CD4-positive, alpha-beta memory T cell (primary cell): ENCODE results near the gene GAPDHS. TPM values are rescaled to one million over a fixed set of nuclear protein-coding genes. Genes with fewer than 3 reads are reported as not detected.

Source experiments
- CTCF ChIA-PET: fragments of 350-600 bp; sonication (Branson Sonifier 250); formaldehyde crosslinking; loops from one replicate; lab custom pipeline; 2021; ENCODE audit warnings: inconsistent platforms; ENCODE audit not compliant: partially characterized antibody; lab: Charles Lee
- POLR2A ChIA-PET: fragments of 350-600 bp; sonication (Branson Sonifier 250); formaldehyde crosslinking; loops from one replicate; lab custom pipeline; 2021; ENCODE audit not compliant: partially characterized antibody; lab: Charles Lee
- DNase-seq, 5 donors: peaks; one replicate each; pipeline versions ENCODE4 v3.0.0 to v3.0.0-alpha.2; 2020 to 2022; ENCODE audit warnings: mixed read lengths in 1 of 5
- H3K27ac ChIP-seq: one replicate; pipeline ENCODE4 v1.7.0; 2013; ENCODE audit warnings: low read depth, low read length
- H3K27me3 ChIP-seq: 2 replicates; pipeline ENCODE4 v1.7.0; 2013; ENCODE audit warnings: mild to moderate bottlenecking, low read length, moderate library complexity; ENCODE audit not compliant: insufficient read depth
- H3K36me3 ChIP-seq: 2 replicates; pipeline ENCODE4 v1.7.0; 2013; ENCODE audit warnings: mild to moderate bottlenecking, low read length, moderate library complexity; ENCODE audit not compliant: insufficient read depth
- H3K4me1 ChIP-seq: 2 replicates; pipeline ENCODE4 v1.7.0; 2013; ENCODE audit warnings: mild to moderate bottlenecking, low read length, moderate library complexity; ENCODE audit not compliant: insufficient read depth
- H3K4me3 ChIP-seq, 2 donors: one replicate each; pipeline ENCODE4 v1.7.0; 2013; ENCODE audit warnings: low read length in 2 of 2, mild to moderate bottlenecking in 1 of 2
- H3K9me3 ChIP-seq, 2 donors: one replicate each; pipeline ENCODE4 v1.7.0; 2013; ENCODE audit warnings: low read length in 2 of 2, control low read depth in 1 of 2; ENCODE audit not compliant: control insufficient read depth in 1 of 2
- H3K27ac Mint-ChIP-seq, 7 donors: one replicate each; pipeline ENCODE4 v1.8.0; 2020 to 2021; ENCODE audit warnings: mixed read lengths in 7 of 7, mild to moderate bottlenecking in 6 of 7, inconsistent platforms in 3 of 7, moderate library complexity in 3 of 7
- H3K27me3 Mint-ChIP-seq, 2 donors: one replicate each; pipeline ENCODE4 v1.8.0; 2020 to 2021; ENCODE audit warnings: mixed read lengths in 2 of 2
- H3K36me3 Mint-ChIP-seq, 2 donors: one replicate each; pipeline ENCODE4 v1.8.0; 2020 to 2021; ENCODE audit warnings: mixed read lengths in 2 of 2, inconsistent platforms in 1 of 2, mild to moderate bottlenecking in 1 of 2
- H3K4me1 Mint-ChIP-seq, 4 donors: one replicate each; pipeline ENCODE4 v1.8.0; 2020 to 2021; ENCODE audit warnings: mixed read lengths in 4 of 4, mild to moderate bottlenecking in 1 of 4
- H3K4me3 Mint-ChIP-seq, 8 donors: one replicate each; pipeline ENCODE4 v1.8.0; 2020 to 2021; ENCODE audit warnings: mixed read lengths in 8 of 8, mild to moderate bottlenecking in 7 of 8, moderate library complexity in 6 of 8, inconsistent platforms in 3 of 8
- H3K9me3 Mint-ChIP-seq, 8 donors: one replicate each; pipeline ENCODE4 v1.8.0; 2020 to 2021; ENCODE audit warnings: mixed read lengths in 8 of 8, mild to moderate bottlenecking in 5 of 8, inconsistent platforms in 3 of 8, moderate library complexity in 1 of 8
- intact Hi-C: fragments of 100-400 bp; cut with micrococcal nuclease; formaldehyde crosslinking; loops from one replicate; pipeline ENCODE4 v1.15.1; 2023
- polyA plus RNA-seq, 2 donors: library from polyadenylated mRNA; unstranded; fragments of 300-500 nt; fragmentation: Illumina TruSeq; gene quantifications; one replicate each; pipeline ENCODE4 v1.2.3, GENCODE V29; 2021
- total RNA-seq, 2 experiments: library from RNA; stranded (reverse); gene quantifications; one replicate each; pipeline ENCODE4 v1.2.3, GENCODE V29; 2021

GAPDHS gene
- total and polyA plus RNA-seq, 4 experiments from 2014 or later = not detected

DNA sequence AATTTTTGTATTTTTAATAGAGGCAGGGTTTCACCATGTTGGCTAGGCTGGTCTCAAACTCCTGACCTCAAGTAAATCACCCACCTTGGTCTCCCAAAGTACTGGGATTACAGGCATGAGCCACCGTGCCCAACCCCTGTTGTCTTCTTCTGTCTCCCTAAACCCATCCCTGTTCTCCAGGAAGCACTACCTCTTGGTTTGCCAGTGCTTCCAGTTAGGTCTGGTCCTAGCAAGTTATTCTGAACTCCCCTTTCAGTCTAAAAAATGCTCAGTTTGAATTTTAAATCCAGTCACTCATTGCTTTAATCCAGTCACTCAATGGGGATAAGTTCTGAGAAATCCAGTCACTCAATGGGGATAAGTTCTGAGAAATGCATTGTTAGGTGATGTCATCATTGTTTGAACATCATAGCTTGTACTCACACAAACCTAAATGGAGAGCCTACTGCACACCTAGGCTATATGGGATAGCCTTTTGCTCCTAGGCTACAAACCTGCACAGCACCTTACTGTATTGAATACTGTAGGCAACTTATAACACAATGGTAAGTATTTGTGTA, 38.2 kb downstream of the GAPDHS start:
- Mint-ChIP-seq H3K27ac (no peak overlapping the region), H3K4me3 (no peak overlapping the region), H3K36me3 (peaks cover 0 to 12% of the 10 kb centered on the region in 2 donors), H3K4me1 (no peaks in the 10 kb centered on the region), H3K27me3 (peaks cover 14 to 31% of the 10 kb centered on the region in 2 donors), H3K9me3 (peaks cover 0 to 29% (median 21%) of the 10 kb centered on the region in 8 donors)
- Histone ChIP-seq H3K4me3 (no peak overlapping the region), H3K9me3 (peaks cover 0 to 5% of the 10 kb centered on the region in 2 donors), H3K4me1 (no peaks in the 10 kb centered on the region), H3K36me3 (no peaks in the 10 kb centered on the region), H3K27me3 (no peaks in the 10 kb centered on the region), H3K27ac (no peak overlapping the region)
- DNase-seq = no peak
- CTCF ChIA-PET = no interaction called here
- intact Hi-C loops = no loop called here
- POLR2A ChIA-PET = no interaction called here

DNA sequence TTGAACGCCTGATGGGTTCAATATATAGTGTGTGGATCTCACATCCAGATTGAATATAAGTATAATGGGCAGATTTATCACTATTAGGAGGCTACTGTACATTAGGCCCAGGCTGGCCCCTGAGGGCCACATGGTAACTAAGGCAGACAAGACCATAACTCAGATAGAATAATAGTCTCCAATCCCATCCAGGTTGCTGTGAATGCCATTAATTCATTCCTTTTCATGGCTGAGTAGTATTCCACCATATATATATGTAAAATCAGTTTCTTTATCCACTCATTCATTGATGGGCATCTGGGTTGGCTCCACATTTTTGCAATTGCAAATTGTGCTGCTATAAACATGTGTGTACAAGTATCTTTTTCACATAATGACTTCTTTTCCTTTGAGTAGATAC, 44.7 kb downstream of the GAPDHS start:
- Histone ChIP-seq H3K9me3 (peaks cover 0 to 10% of the 10 kb centered on the region in 2 donors), H3K4me1 (no peaks in the 10 kb centered on the region), H3K4me3 (no peak overlapping the region), H3K36me3 (no peaks in the 10 kb centered on the region), H3K27me3 (no peaks in the 10 kb centered on the region), H3K27ac (no peak overlapping the region)
- no peak overlapping the region for H3K27ac Mint-ChIP-seq
- no peak overlapping the region for H3K4me3 Mint-ChIP-seq
- intact Hi-C loops = no loop called here
- no peaks in the 10 kb centered on the region for H3K4me1 Mint-ChIP-seq
- H3K27me3 Mint-ChIP-seq = peaks cover 10% of the 10 kb centered on the region in 2 donors
- CTCF ChIA-PET = no interaction called here
- peaks cover 0 to 18% of the 10 kb centered on the region in 2 donors for H3K36me3 Mint-ChIP-seq
- no peak for DNase-seq
- H3K9me3 Mint-ChIP-seq = peaks cover 0 to 46% (median 33%) of the 10 kb centered on the region in 8 donors
- POLR2A ChIA-PET = no interaction called here

GRCh38 chr19:35578707-35579106, 45.5 kb downstream of the GAPDHS start:
- Histone ChIP-seq H3K9me3 (peaks cover 0 to 10% of the 10 kb centered on the region in 2 donors), H3K4me1 (no peaks in the 10 kb centered on the region), H3K4me3 (no peak overlapping the region), H3K27ac (no peak overlapping the region), H3K27me3 (no peaks in the 10 kb centered on the region), H3K36me3 (no peaks in the 10 kb centered on the region)
- H3K27ac Mint-ChIP-seq = no peak overlapping the region
- CTCF ChIA-PET = interaction anchor here (1.3 kb wide), 2 partner anchors 30 to 68 kb away, joined by 3 to 5 read pairs; no protein-coding TSS in a partner anchor
- POLR2A ChIA-PET = no interaction called here
- no peak for DNase-seq
- peaks cover 0 to 18% of the 10 kb centered on the region in 2 donors for H3K36me3 Mint-ChIP-seq
- H3K9me3 Mint-ChIP-seq = peaks cover 0 to 43% (median 31%) of the 10 kb centered on the region in 8 donors
- no peaks in the 10 kb centered on the region for H3K4me1 Mint-ChIP-seq
- no peak overlapping the region for H3K4me3 Mint-ChIP-seq
- peaks cover 10% of the 10 kb centered on the region in 2 donors for H3K27me3 Mint-ChIP-seq
- intact Hi-C loops = no loop called here

GRCh38 chr19:35582760-35583159, 49.5 kb downstream of the GAPDHS start:
- Histone ChIP-seq H3K4me1 (no peaks in the 10 kb centered on the region), H3K27ac (no peak overlapping the region), H3K9me3 (no peaks in the 10 kb centered on the region), H3K27me3 (no peaks in the 10 kb centered on the region), H3K4me3 (no peak overlapping the region), H3K36me3 (no peaks in the 10 kb centered on the region)
- DNase-seq = no peak
- POLR2A ChIA-PET = no interaction called here
- intact Hi-C loops = no loop called here
- CTCF ChIA-PET = no interaction called here
- Mint-ChIP-seq H3K36me3 (no peaks in the 10 kb centered on the region), H3K4me1 (no peaks in the 10 kb centered on the region), H3K9me3 (peaks cover 0 to 4% (median 2%) of the 10 kb centered on the region in 8 donors), H3K27me3 (peaks cover 7 to 15% of the 10 kb centered on the region in 2 donors), H3K4me3 (no peak overlapping the region), H3K27ac (no peak overlapping the region)

- H3K9me3 ChIP-seq = no peaks in the 10 kb centered on the region
- H3K27me3 ChIP-seq = no peaks in the 10 kb centered on the region
- H3K27ac ChIP-seq = no peak within 1 kb of the TSS
- H3K4me1 ChIP-seq = no peaks in the 10 kb centered on the region
- no peaks in the 10 kb centered on the region for H3K36me3 Mint-ChIP-seq
- POLR2A ChIA-PET = no interaction called here
- DNase-seq = no peak
- intact Hi-C loops = no loop called here
- H3K9me3 Mint-ChIP-seq = no peaks in the 10 kb centered on the region
- no peak within 1 kb of the TSS for H3K4me3 Mint-ChIP-seq
- CTCF ChIA-PET = no interaction called here
- H3K4me3 ChIP-seq = no peak within 1 kb of the TSS
- no peak within 1 kb of the TSS for H3K27ac Mint-ChIP-seq
- no peaks in the 10 kb centered on the region for H3K36me3 ChIP-seq
- peaks cover 5 to 8% of the 10 kb centered on the region in 2 donors for H3K27me3 Mint-ChIP-seq
- no peaks in the 10 kb centered on the region for H3K4me1 Mint-ChIP-seq
These were observed 52.6 kb downstream of the GAPDHS start, which contains the start of gene PMIS2 for GRCh38 chr19:35585848-35586247. PMIS2 (plus strand) TSS chr19:35586173; CDS start chr19:35586260, 87 bp downstream.

DNA sequence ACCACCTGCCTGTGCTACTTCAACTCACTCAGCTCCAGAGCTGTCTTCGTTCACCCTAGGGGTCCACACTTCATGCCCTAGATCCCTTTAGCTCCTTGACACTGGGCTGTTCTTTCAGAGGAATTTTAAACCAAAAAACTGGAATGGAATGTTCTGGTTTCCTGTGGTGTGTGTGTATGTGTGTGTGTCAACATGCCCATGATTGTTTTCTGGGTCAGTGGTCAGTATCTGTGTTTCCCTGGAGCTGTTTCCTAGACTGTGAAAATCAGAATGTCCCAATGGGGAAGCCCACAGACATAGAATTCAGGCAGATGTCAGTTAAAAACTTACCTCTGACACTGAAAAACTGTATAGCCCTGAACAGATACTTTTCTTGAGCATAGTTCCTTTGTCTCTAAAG, 54.1 kb downstream of the GAPDHS start:
- Histone ChIP-seq H3K9me3 (no peaks in the 10 kb centered on the region), H3K36me3 (no peaks in the 10 kb centered on the region), H3K4me3 (no peak overlapping the region), H3K27me3 (no peaks in the 10 kb centered on the region), H3K4me1 (no peaks in the 10 kb centered on the region), H3K27ac (no peak overlapping the region)
- no peaks in the 10 kb centered on the region for H3K9me3 Mint-ChIP-seq
- DNase-seq = no peak
- no peak overlapping the region for H3K4me3 Mint-ChIP-seq
- intact Hi-C loops = no loop called here
- ChIA-PET CTCF (interaction anchor here (1.4 to 2.2 kb wide), 2 partner anchors 20 to 38 kb away, joined by 3 to 9 read pairs; no protein-coding TSS in a partner anchor), POLR2A (no interaction called here)
- peaks cover 0 to 2% (median under 1%) of the 10 kb centered on the region in 4 donors for H3K4me1 Mint-ChIP-seq
- H3K27me3 Mint-ChIP-seq = peaks cover 5 to 8% of the 10 kb centered on the region in 2 donors
- no peaks in the 10 kb centered on the region for H3K36me3 Mint-ChIP-seq
- no peak overlapping the region for H3K27ac Mint-ChIP-seq

GRCh38 chr19:35590875-35591274, 57.6 kb downstream of the GAPDHS start:
- peaks cover 0 to 2% (median 1%) of the 10 kb centered on the region in 4 donors for H3K4me1 Mint-ChIP-seq
- intact Hi-C loops = no loop called here
- no peaks in the 10 kb centered on the region for H3K4me1 ChIP-seq
- H3K27me3 ChIP-seq = no peaks in the 10 kb centered on the region
- no peak overlapping the region for H3K4me3 Mint-ChIP-seq
- no peaks in the 10 kb centered on the region for H3K36me3 ChIP-seq
- POLR2A ChIA-PET = no interaction called here
- H3K36me3 Mint-ChIP-seq = no peaks in the 10 kb centered on the region
- DNase-seq = no peak
- H3K27me3 Mint-ChIP-seq = peaks cover 4 to 7% of the 10 kb centered on the region in 2 donors
- H3K27ac Mint-ChIP-seq = no peak overlapping the region
- H3K4me3 ChIP-seq = no peak overlapping the region
- no peaks in the 10 kb centered on the region for H3K9me3 Mint-ChIP-seq
- CTCF ChIA-PET = interaction anchor here (3.5 kb wide), 1 partner anchor 42 kb away, joined by 13 read pairs; no protein-coding TSS in a partner anchor
- no peaks in the 10 kb centered on the region for H3K9me3 ChIP-seq
- no peak overlapping the region for H3K27ac ChIP-seq
